ENCODE data around the gene ZNF827. TPM values are rescaled to one million over a fixed set of nuclear protein-coding genes. Genes with fewer than 3 reads are reported as not detected.

ZNF827 gene
- total RNA-seq, 1 donor from 2014 or later, result 116 TPM

GRCh38 chr4:145927030-145927429 lies 11.6 kb downstream of the ZNF827 start:
- Mint-ChIP-seq H3K27ac (no peak overlapping the region), H3K27me3 (ENCODE audit: low read depth) (no peaks in the 10 kb centered on the region), H3K36me3 (peaks cover 29% of the 10 kb centered on the region), H3K9me3 (peaks cover 20% of the 10 kb centered on the region), H3K4me1 (peaks cover 36% of the 10 kb centered on the region), H3K4me3 (no peak overlapping the region)
- DNase-seq (ENCODE audit: low spot score in 2 of 2, unreplicated experiment in 2 of 2), result no peak
- TF ChIP-seq CTCF (IDR thresholded peaks at IDR 0.05; ENCODE audit: unreplicated experiment), result no peak

GRCh38 chr4:145921231-145921630 lies 17.4 kb downstream of the ZNF827 start:
- peak overlapping the region; percentile 1 for H3K27ac Mint-ChIP-seq

GRCh38 chr4:145920205-145920604 lies 18.4 kb downstream of the ZNF827 start:
- Mint-ChIP-seq H3K27ac (peak overlapping the region; percentile 0), H3K27me3 (ENCODE audit: low read depth) (no peaks in the 10 kb centered on the region), H3K4me3 (no peak overlapping the region), H3K36me3 (peaks cover 41% of the 10 kb centered on the region), H3K9me3 (peaks cover 24% of the 10 kb centered on the region), H3K4me1 (peaks cover 6% of the 10 kb centered on the region)
- no peak for DNase-seq (ENCODE audit: low spot score in 2 of 2, unreplicated experiment in 2 of 2)
- no peak for TF ChIP-seq CTCF (IDR thresholded peaks at IDR 0.05; ENCODE audit: unreplicated experiment)

More at GRCh38 chr4:145921231-145921630, 17.4 kb downstream of the ZNF827 start:
- no peak for DNase-seq (ENCODE audit: low spot score in 2 of 2, unreplicated experiment in 2 of 2)
- Mint-ChIP-seq H3K4me3 (no peak overlapping the region), H3K27me3 (ENCODE audit: low read depth) (no peaks in the 10 kb centered on the region), H3K36me3 (peaks cover 43% of the 10 kb centered on the region), H3K4me1 (peaks cover 6% of the 10 kb centered on the region), H3K9me3 (peaks cover 29% of the 10 kb centered on the region)
- TF ChIP-seq CTCF (IDR thresholded peaks at IDR 0.05; ENCODE audit: unreplicated experiment), result no peak

GRCh38 chr4:145912376-145912775 lies 26.2 kb downstream of the ZNF827 start:
- TF ChIP-seq CTCF (IDR thresholded peaks at IDR 0.05; ENCODE audit: unreplicated experiment), result no peak
- no peak overlapping the region for H3K4me3 Mint-ChIP-seq
- H3K36me3 Mint-ChIP-seq, result peaks cover 26% of the 10 kb centered on the region
- peak overlapping the region; percentile 34 for H3K27ac Mint-ChIP-seq
- H3K27me3 Mint-ChIP-seq (ENCODE audit: low read depth), result no peaks in the 10 kb centered on the region
- peaks cover 40% of the 10 kb centered on the region for H3K4me1 Mint-ChIP-seq
- peaks cover 14% of the 10 kb centered on the region for H3K9me3 Mint-ChIP-seq
- DNase-seq (ENCODE audit: low spot score in 2 of 2, unreplicated experiment in 2 of 2), result no peak

- peaks cover 59% of the 10 kb centered on the region for H3K4me1 Mint-ChIP-seq
- no peak for TF ChIP-seq CTCF (IDR thresholded peaks at IDR 0.05; ENCODE audit: unreplicated experiment)
- no peaks in the 10 kb centered on the region for H3K9me3 Mint-ChIP-seq
- no peak for DNase-seq (ENCODE audit: low spot score in 2 of 2, unreplicated experiment in 2 of 2)
- H3K27ac Mint-ChIP-seq, result peak overlapping the region; percentile 23
- H3K27me3 Mint-ChIP-seq (ENCODE audit: low read depth), result no peaks in the 10 kb centered on the region
- peaks cover 10% of the 10 kb centered on the region for H3K36me3 Mint-ChIP-seq
- no peak overlapping the region for H3K4me3 Mint-ChIP-seq
Measured at GRCh38 chr4:145909773-145910172, 28.9 kb downstream of the ZNF827 start.

GRCh38 chr4:145909281-145909715 lies 29.3 kb downstream of the ZNF827 start:
- no peaks in the 10 kb centered on the region for H3K27me3 Mint-ChIP-seq (ENCODE audit: low read depth)
- peak overlapping the region; percentile 23 for H3K27ac Mint-ChIP-seq
- H3K36me3 Mint-ChIP-seq, result peaks cover 9% of the 10 kb centered on the region
- no peaks in the 10 kb centered on the region for H3K9me3 Mint-ChIP-seq
- DNase-seq (ENCODE audit: low spot score in 2 of 2, unreplicated experiment in 2 of 2), result no peak
- peaks cover 55% of the 10 kb centered on the region for H3K4me1 Mint-ChIP-seq
- H3K4me3 Mint-ChIP-seq, result no peak overlapping the region
- TF ChIP-seq CTCF (IDR thresholded peaks at IDR 0.05; ENCODE audit: unreplicated experiment), result no peak

All from mesothelial cell of epicardium (in vitro differentiated cells).